ENCODE measurements around the gene GULP1. TPM values are rescaled to one million over a fixed set of nuclear protein-coding genes. Genes with fewer than 3 reads are reported as not detected.

The GULP1 gene
- total RNA-seq, 1 experiment from 2014 or later, result 140 TPM

DNA sequence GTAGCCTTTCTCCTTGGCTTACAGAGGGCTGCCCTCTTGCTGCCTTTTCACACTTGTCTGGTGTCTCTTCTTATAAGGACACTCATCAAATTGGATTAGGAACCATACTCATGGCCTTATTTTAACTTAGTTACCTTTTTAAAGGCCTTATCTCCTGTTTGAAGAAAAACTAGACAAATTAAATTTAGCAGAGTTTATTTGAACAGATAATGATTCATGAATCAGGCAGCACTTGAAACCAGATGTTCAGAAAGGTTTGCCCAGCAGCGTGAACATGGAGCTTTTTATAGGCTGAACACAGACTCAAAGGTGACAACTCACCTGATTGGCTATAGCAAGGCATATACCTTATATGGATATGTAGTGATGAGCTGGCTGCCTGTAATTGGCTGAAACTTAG is 238.0 kb downstream of the GULP1 start:
- Histone ChIP-seq H2BK12ac (ENCODE audit: insufficient read length, low read depth, low read length) (no peak overlapping the region), H2BK15ac (ENCODE audit: low read depth, low read length) (no peak overlapping the region), H3K9me3 (ENCODE audit: control insufficient read depth, low read depth, low read length) (no peaks in the 10 kb centered on the region), H3T11ph (ENCODE audit: low read length) (no peak overlapping the region), H3K27ac (ENCODE audit: insufficient read length, low read depth, low read length) (no peak overlapping the region), H4K20me1 (ENCODE audit: control insufficient read depth, insufficient read depth, insufficient read length) (no peaks in the 10 kb centered on the region), H3K23ac (ENCODE audit: insufficient read length, low read depth, low read length) (no peak overlapping the region), H3K4me1 (ENCODE audit: insufficient read depth, low read length) (no peaks in the 10 kb centered on the region), H2BK20ac (ENCODE audit: low read depth, low read length, poor library complexity, severe bottlenecking) (no peak overlapping the region), H4K8ac (replicated peaks; ENCODE audit: insufficient read length, low read depth, low read length) (no peak overlapping the region), H2AK5ac (ENCODE audit: insufficient read length, low read length) (no peak overlapping the region), H2AFZ (ENCODE audit: low read length) (no peak overlapping the region), H3K18ac (ENCODE audit: insufficient read length, low read depth, low read length) (no peak overlapping the region), H3K23me2 (ENCODE audit: insufficient read length, low read depth, low read length, poor library complexity, severe bottlenecking) (no peaks in the 10 kb centered on the region), H4K91ac (ENCODE audit: insufficient read length, low read depth, low read length) (no peak overlapping the region), H3K79me2 (ENCODE audit: insufficient read depth, low read length) (no peaks in the 10 kb centered on the region), H3K27me3 (ENCODE audit: insufficient read depth, low read length) (no peaks in the 10 kb centered on the region), H3K4me2 (ENCODE audit: insufficient read depth, insufficient read length, low read length) (no peak overlapping the region), H3K9ac (ENCODE audit: extremely low read depth, insufficient read length, low read length) (no peak overlapping the region), H3K14ac (ENCODE audit: insufficient read depth, low read length) (no peak overlapping the region), H2BK5ac (ENCODE audit: insufficient read length, low read length) (no peak overlapping the region), H4K5ac (ENCODE audit: insufficient read length, low read depth, low read length) (no peak overlapping the region), H3K56ac (ENCODE audit: insufficient read length, low read depth, low read length) (no peak overlapping the region), H3K79me1 (ENCODE audit: insufficient read depth, low read depth, low read length, poor library complexity, severe bottlenecking) (no peaks in the 10 kb centered on the region), H2BK120ac (ENCODE audit: low read depth, low read length, poor library complexity, severe bottlenecking) (no peak overlapping the region), H3K4ac (ENCODE audit: low read depth, low read length) (no peak overlapping the region)
- Mint-ChIP-seq H3K4me1 (0 out of 4 replicates have a peak, but pooled peaks cover 0 to 2% of the 10 kb centered on the region in 2 experiments), H3K9me3 (peaks cover 0 to 2% of the 10 kb centered on the region in 2 experiments; a peak in 2 of 5 replicates), H3K27me3 (ENCODE audit: low read depth) (no peaks in the 10 kb centered on the region), H3K36me3 (ENCODE audit: insufficient read depth in 1 of 3, low read depth in 3 of 3) (peaks cover 32 to 50% (median 34%) of the 10 kb centered on the region in 3 experiments), H3K4me3 (no peak overlapping the region), H3K27ac (no peak overlapping the region)
- WGBS (ENCODE audit: extremely low coverage, insufficient read length, low lambda C conversion rate), result no CpG with 5 or more reads among the region's 1 CpG
- no peak for DNase-seq
- no peak for TF ChIP-seq CTCF (conservative IDR thresholded peaks at IDR 0.05)
